HEK293T (cell line): Measurements from ENCODE around the gene UBE2G1.

Experiments
- CTCF ChIA-PET: fragments of 350-600 bp; formaldehyde crosslinking; extraction: SDS; loops from one replicate; lab custom pipeline; 2021; ENCODE audit warnings: antibody characterized with exemption, inconsistent platforms; lab: Yijun Ruan, JAX
- POLR2A ChIA-PET: fragments of 350-600 bp; formaldehyde crosslinking; extraction: SDS; loops from one replicate; lab custom pipeline; 2020; ENCODE audit warnings: antibody characterized with exemption, inconsistent platforms; lab: Yijun Ruan, JAX
- DNase-seq: peaks from one replicate; pipeline ENCODE4 v3.0.0; 2012; ENCODE audit warnings: mixed read lengths; ENCODE audit errors: extremely low spot score
- ARNT ChIP-seq: fragments of 450-650 bp; IDR thresholded peaks from 2 replicates; pipeline ENCODE4 v1.6.1; 2017; ENCODE audit warnings: mild to moderate bottlenecking
- BHLHE40 ChIP-seq: fragments of 450-650 bp; IDR thresholded peaks from 2 replicates; pipeline ENCODE4 v1.6.1; 2016; ENCODE audit warnings: mild to moderate bottlenecking, moderate library complexity, borderline replicate concordance
- CTBP1 ChIP-seq: fragments of 450-650 bp; IDR thresholded peaks from 2 replicates; pipeline ENCODE4 v1.6.1; 2016; ENCODE audit warnings: borderline replicate concordance
- ELF4 ChIP-seq: fragments of 450-650 bp; IDR thresholded peaks from 2 replicates; pipeline ENCODE4 v1.6.1; 2017; ENCODE audit warnings: antibody characterized with exemption
- FOXA1 ChIP-seq: fragments of 450-650 bp; IDR thresholded peaks from 2 replicates; pipeline ENCODE4 v1.6.1; 2016; ENCODE audit warnings: mild to moderate bottlenecking
- FOXK2 ChIP-seq: fragments of 450-650 bp; IDR thresholded peaks from 2 replicates; pipeline ENCODE4 v1.6.1; 2016; ENCODE audit warnings: mild to moderate bottlenecking
- FOXM1 ChIP-seq: fragments of 450-650 bp; IDR thresholded peaks from 2 replicates; pipeline ENCODE4 v1.6.1; 2017; ENCODE audit warnings: mild to moderate bottlenecking, borderline replicate concordance
- HDGF ChIP-seq: fragments of 450-650 bp; IDR thresholded peaks from 2 replicates; pipeline ENCODE4 v1.6.1; 2017; ENCODE audit warnings: antibody characterized with exemption, borderline replicate concordance
- L3MBTL2 ChIP-seq: fragments of 450-650 bp; conservative IDR thresholded peaks from 2 replicates; pipeline ENCODE4 v1.6.1; 2016; ENCODE audit warnings: mild to moderate bottlenecking
- LEF1 ChIP-seq: fragments of 450-650 bp; IDR thresholded peaks from 2 replicates; pipeline ENCODE4 v1.6.1; 2017; ENCODE audit warnings: mild to moderate bottlenecking, borderline replicate concordance
- NFRKB ChIP-seq: fragments of 450-650 bp; IDR thresholded peaks from 2 replicates; pipeline ENCODE4 v1.6.1; 2016; ENCODE audit warnings: mild to moderate bottlenecking, moderate library complexity
- PKNOX1 ChIP-seq: fragments of 450-650 bp; IDR thresholded peaks from 2 replicates; pipeline ENCODE4 v1.6.1; 2016
- SP1 ChIP-seq: fragments of 450-650 bp; IDR thresholded peaks from 2 replicates; pipeline ENCODE4 v1.6.1; 2017
- SUZ12 ChIP-seq: fragments of 450-650 bp; IDR thresholded peaks from 2 replicates; pipeline ENCODE4 v1.6.1; 2016; ENCODE audit warnings: mild to moderate bottlenecking
- TARDBP ChIP-seq: fragments of 450-650 bp; IDR thresholded peaks from 2 replicates; pipeline ENCODE4 v1.6.1; 2016
- ZNF384 ChIP-seq: fragments of 450-650 bp; IDR thresholded peaks from 2 replicates; pipeline ENCODE4 v1.6.1; 2016

Gene UBE2G1

GRCh38 chr17:4232168-4232813 lies 134.2 kb downstream of the UBE2G1 start:
- POLR2A ChIA-PET, result no interaction called here

GRCh38 chr17:4229627-4230541 lies 136.6 kb downstream of the UBE2G1 start:
- no peak for TF ChIP-seq NFRKB
- TF ChIP-seq SP1, result no peak
- TF ChIP-seq L3MBTL2, result no peak
- TF ChIP-seq TARDBP, result no peak
- TF ChIP-seq ZNF384, result no peak
- TF ChIP-seq FOXM1, result no peak
- no peak for TF ChIP-seq SUZ12
- no peak for TF ChIP-seq PKNOX1
- no peak for TF ChIP-seq ARNT
- TF ChIP-seq HDGF, result no peak
- no peak for TF ChIP-seq CTBP1
- TF ChIP-seq ELF4, result no peak
- DNase-seq, result no peak
- CTCF ChIA-PET, result interaction anchor here (0.6 to 1.1 kb wide), 3 partner anchors 14 to 87 kb away, joined by 3 to 5 read pairs (median 4); partner anchors contain the start of genes CYB5D2 and ZZEF1
- POLR2A ChIA-PET, result interaction anchor here (1.0 to 1.4 kb wide), 2 partner anchors 10 to 33 kb away, joined by 3 to 5 read pairs; partner anchors contain the start of gene ANKFY1

More at GRCh38 chr17:4232168-4232813, 134.2 kb downstream of the UBE2G1 start:
- CTCF ChIA-PET, result interaction anchor here (2.3 kb wide), 1 partner anchor 17 kb away, joined by 8 read pairs; no protein-coding TSS in a partner anchor
- TF ChIP-seq CTBP1 (no peak), SP1 (no peak), BHLHE40 (no peak), HDGF (no peak), ZNF384 (no peak), FOXK2 (no peak), L3MBTL2 (no peak), ELF4 (no peak), TARDBP (no peak), FOXA1 (no peak), NFRKB (no peak), FOXM1 (no peak), PKNOX1 (no peak), LEF1 (no peak), SUZ12 (no peak), ARNT (no peak)
- no peak for DNase-seq

GRCh38 chr17:4221899-4222659 lies 144.4 kb downstream of the UBE2G1 start:
- DNase-seq, result no peak
- TF ChIP-seq PKNOX1 (no peak), ELF4 (no peak), FOXK2 (no peak), SUZ12 (no peak), LEF1 (no peak), FOXM1 (no peak), TARDBP (no peak), HDGF (no peak), L3MBTL2 (no peak), SP1 (no peak), CTBP1 (no peak), ARNT (no peak), ZNF384 (no peak), FOXA1 (no peak), BHLHE40 (no peak), NFRKB (no peak)
- ChIA-PET CTCF (interaction anchor here (0.6 kb wide), 1 partner anchor 56 kb away, joined by 3 read pairs; no protein-coding TSS in a partner anchor), POLR2A (no interaction called here)

- TF ChIP-seq ELF4 (no peak), NFRKB (no peak), ZNF384 (no peak), TARDBP (no peak), HDGF (no peak), FOXM1 (no peak), SP1 (no peak), BHLHE40 (no peak), LEF1 (no peak), L3MBTL2 (no peak), FOXA1 (no peak), SUZ12 (no peak), PKNOX1 (no peak), CTBP1 (no peak), ARNT (no peak), FOXK2 (no peak)
- no peak for DNase-seq
- CTCF ChIA-PET, result no interaction called here
- POLR2A ChIA-PET, result interaction anchor here (1.4 kb wide), 1 partner anchor 144 kb away, joined by 4 read pairs; no protein-coding TSS in a partner anchor
Observed at GRCh38 chr17:4221163-4221562, 145.3 kb downstream of the UBE2G1 start.
